Measurements from ENCODE around the gene TPBGL. TPM values are rescaled to one million over a fixed set of nuclear protein-coding genes. Genes with fewer than 3 reads are reported as not detected.

The TPBGL gene
- total and polyA plus RNA-seq, 2 donors (not counting 3 experiments of a cell fraction or from before 2014, with no cell fraction given): not detected

- no peaks in the 10 kb centered on the region for H3K4me1 ChIP-seq (ENCODE audit: control insufficient read depth, extremely low read depth, insufficient read depth, low read length)
- FAIRE-seq (no peak), DNase-seq (ENCODE audit: low read depth, low spot score) (no peak)
- TF ChIP-seq, protein P1, sequence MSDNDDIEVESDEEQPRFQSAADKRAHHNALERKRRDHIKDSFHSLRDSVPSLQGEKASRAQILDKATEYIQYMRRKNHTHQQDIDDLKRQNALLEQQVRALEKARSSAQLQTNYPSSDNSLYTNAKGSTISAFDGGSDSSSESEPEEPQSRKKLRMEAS (IDR thresholded peaks at IDR 0.05; ENCODE audit: insufficient read depth, insufficient read length): no peak
- TF ChIP-seq EZH2 (IDR thresholded peaks at IDR 0.05; ENCODE audit: borderline replicate concordance, low read depth, low read length, severe bottlenecking): no peak
- TF ChIP-seq MYC (IDR thresholded peaks at IDR 0.05; ENCODE audit: low read depth, low read length): no peak
- no peak for TF ChIP-seq GATA2 (IDR thresholded peaks at IDR 0.05; ENCODE audit: insufficient read depth, insufficient read length, low read depth, low read length)
- TF ChIP-seq POLR2AphosphoS5 (IDR thresholded peaks at IDR 0.05; ENCODE audit: insufficient read depth, low read depth, low read length): no peak
- BruUV-seq (replicated peaks): no TSS peak
- POLR2A ChIA-PET: no interaction called here
- dilution Hi-C loops (cut with MboI; ENCODE audit: extremely low pct_ligation_motif_present, low sequenced_read_pairs) (no loop called here), intact Hi-C loops (cut with micrococcal nuclease) (no loop called here)
- H3K4me3 ChIP-seq (replicated peaks in 1 of 3; ENCODE audit: insufficient read depth in 1 of 3, low read depth in 1 of 3, low read length in 3 of 3): no peak overlapping the region
- no peaks in the 10 kb centered on the region for H3K79me2 ChIP-seq (ENCODE audit: control insufficient read depth, insufficient read depth, low read length)
- H2AFZ ChIP-seq (ENCODE audit: low read depth, low read length): no peak overlapping the region
- no peaks in the 10 kb centered on the region for H3K9me1 ChIP-seq (replicated peaks; ENCODE audit: control insufficient read depth, extremely low read depth, insufficient read depth, low read length)
- peaks cover 0 to 41% of the 10 kb centered on the region in 2 experiments for H3K36me3 ChIP-seq (ENCODE audit: control insufficient read depth in 2 of 2, extremely low read depth in 1 of 2, insufficient read depth in 2 of 2, low read length in 2 of 2)
- H4K20me1 ChIP-seq (replicated peaks; ENCODE audit: control insufficient read depth, extremely low read depth, insufficient read depth, low read length): no peaks in the 10 kb centered on the region
- no peak overlapping the region for H3K9ac ChIP-seq (replicated peaks; ENCODE audit: extremely low read depth, insufficient read depth, low read length)
- H3K4me2 ChIP-seq (ENCODE audit: insufficient read depth, low read length): no peak overlapping the region
- H3K27ac ChIP-seq (ENCODE audit: insufficient read depth, low read depth, low read length): no peak overlapping the region
- CTCF ChIA-PET: interaction anchor here (0.8 to 1.6 kb wide), 2 partner anchors 42 to 105 kb away, joined by 3 read pairs; no protein-coding TSS in a partner anchor
- no peaks in the 10 kb centered on the region for H3K27me3 ChIP-seq (ENCODE audit: control insufficient read depth in 2 of 2, insufficient read depth in 2 of 2, low read length in 2 of 2)
- H3K9me3 ChIP-seq (replicated peaks; ENCODE audit: control insufficient read depth, insufficient read depth, low read length): no peaks in the 10 kb centered on the region
These were observed 46.4 kb downstream of the TPBGL start for GRCh38 chr11:75286826-75287465.

GRCh38 chr11:75287579-75287978, 47.0 kb downstream of the TPBGL start:
- Histone ChIP-seq H3K4me2 (ENCODE audit: insufficient read depth, low read length) (no peak overlapping the region), H2AFZ (ENCODE audit: low read depth, low read length) (no peak overlapping the region), H3K36me3 (ENCODE audit: control insufficient read depth in 2 of 2, extremely low read depth in 1 of 2, insufficient read depth in 2 of 2, low read length in 2 of 2) (peaks cover 0 to 41% of the 10 kb centered on the region in 2 experiments), H4K20me1 (replicated peaks; ENCODE audit: control insufficient read depth, extremely low read depth, insufficient read depth, low read length) (no peaks in the 10 kb centered on the region), H3K9me1 (replicated peaks; ENCODE audit: control insufficient read depth, extremely low read depth, insufficient read depth, low read length) (no peaks in the 10 kb centered on the region), H3K27ac (ENCODE audit: insufficient read depth, low read depth, low read length) (no peak overlapping the region), H3K4me3 (replicated peaks in 1 of 3; ENCODE audit: insufficient read depth in 1 of 3, low read depth in 1 of 3, low read length in 3 of 3) (no peak overlapping the region), H3K27me3 (ENCODE audit: control insufficient read depth in 2 of 2, insufficient read depth in 2 of 2, low read length in 2 of 2) (no peaks in the 10 kb centered on the region), H3K4me1 (ENCODE audit: control insufficient read depth, extremely low read depth, insufficient read depth, low read length) (peaks cover 4% of the 10 kb centered on the region), H3K79me2 (ENCODE audit: control insufficient read depth, insufficient read depth, low read length) (no peaks in the 10 kb centered on the region), H3K9ac (replicated peaks; ENCODE audit: extremely low read depth, insufficient read depth, low read length) (no peak overlapping the region), H3K9me3 (replicated peaks; ENCODE audit: control insufficient read depth, insufficient read depth, low read length) (no peaks in the 10 kb centered on the region)
- BruUV-seq (replicated peaks): no TSS peak
- intact Hi-C loops (cut with micrococcal nuclease) (no loop called here), dilution Hi-C loops (cut with MboI; ENCODE audit: extremely low pct_ligation_motif_present, low sequenced_read_pairs) (no loop called here)
- ChIA-PET CTCF (interaction anchor here (0.8 to 1.6 kb wide), 3 partner anchors 41 to 104 kb away, joined by 3 read pairs; no protein-coding TSS in a partner anchor), POLR2A (no interaction called here)
- no peak for TF ChIP-seq MYC (IDR thresholded peaks at IDR 0.05; ENCODE audit: low read depth, low read length)
- TF ChIP-seq JUN (IDR thresholded peaks at IDR 0.05; ENCODE audit: borderline replicate concordance, insufficient read depth, insufficient read length, low read depth): no peak
- TF ChIP-seq POLR2AphosphoS5 (IDR thresholded peaks at IDR 0.05; ENCODE audit: insufficient read depth, low read depth, low read length): no peak
- TF ChIP-seq EZH2 (IDR thresholded peaks at IDR 0.05; ENCODE audit: borderline replicate concordance, low read depth, low read length, severe bottlenecking): no peak
- TF ChIP-seq, protein P1 (IDR thresholded peaks at IDR 0.05; ENCODE audit: insufficient read depth, insufficient read length): no peak
- no peak for TF ChIP-seq POLR2A (IDR thresholded peaks at IDR 0.05; ENCODE audit: low read depth, low read length)
- DNase-seq (ENCODE audit: low read depth, low spot score) (no peak), FAIRE-seq (no peak)

Data from endothelial cell of umbilical vein (primary cell).